Endothelial cell of umbilical vein (primary cell): ENCODE measurements around the gene NBL1. TPM values are rescaled to one million over a fixed set of nuclear protein-coding genes. Genes with fewer than 3 reads are reported as not detected.

Source experiments
- BruUV-seq: library from RNA; stranded (reverse); fragments of 400-500 nt; replicated peaks from 2 replicates; lab custom pipeline; 2021; lab: Mats Ljungman, UMichigan
- CTCF ChIA-PET: fragments of 300-600, 350-600 bp; sonication (Branson Sonifier 250); formaldehyde crosslinking; loops from one replicate; lab custom pipeline; 2021; ENCODE audit warnings: antibody characterized with exemption, inconsistent platforms; lab: Charles Lee
- POLR2A ChIA-PET: fragments of 300-600, 350-600 bp; sonication (Branson Sonifier 250); formaldehyde crosslinking; loops from one replicate; lab custom pipeline; 2021; ENCODE audit warnings: antibody characterized with exemption, inconsistent platforms; lab: Charles Lee
- DNase-seq: peaks from one replicate; pipeline ENCODE4 v3.0.0-alpha.2; 2011; ENCODE audit warnings: low read depth, low spot score
- FAIRE-seq: peaks from 2 replicates; lab custom pipeline; 2011; peaks lifted over from hg19 to GRCh38; lab: Jason Lieb, UNC
- H2AFZ ChIP-seq: 2 replicates; pipeline ENCODE4 v1.6.0; 2012; ENCODE audit warnings: low read depth, low read length, control low read depth, inconsistent platforms
- H3K27ac ChIP-seq: 2 replicates; pipeline ENCODE4 v1.5.1; 2011; ENCODE audit warnings: low read depth, mild to moderate bottlenecking, control low read depth, low read length, moderate library complexity; ENCODE audit not compliant: insufficient read depth
- H3K27me3 ChIP-seq, 2 experiments: 2 replicates each; pipeline versions ENCODE4 v1.6.0 to v1.6.1; 2011; ENCODE audit warnings: low read length in 2 of 2, mixed read lengths in 1 of 2; ENCODE audit not compliant: control insufficient read depth in 2 of 2, insufficient read depth in 2 of 2
- H3K36me3 ChIP-seq, 2 experiments: 2 replicates in 1 of 2; 3 replicates in 1 of 2; pipeline ENCODE4 v1.5.1; 2011; ENCODE audit warnings: low read length in 2 of 2, mild to moderate bottlenecking in 1 of 2, moderate library complexity in 1 of 2; ENCODE audit not compliant: control insufficient read depth in 2 of 2, insufficient read depth in 2 of 2; ENCODE audit errors: extremely low read depth in 1 of 2
- H3K4me1 ChIP-seq: 3 replicates; pipeline ENCODE4 v1.5.1; 2011; ENCODE audit warnings: mild to moderate bottlenecking, low read length; ENCODE audit not compliant: control insufficient read depth, insufficient read depth; ENCODE audit errors: extremely low read depth
- H3K4me2 ChIP-seq: 2 replicates; pipeline ENCODE4 v1.6.1; 2011; ENCODE audit warnings: low read length, control low read depth, mixed read lengths; ENCODE audit not compliant: insufficient read depth
- H3K4me3 ChIP-seq, 3 experiments: fragments of 200-600 bp in 1 of 3; sonication (generic), shearing (Covaris generic) in 1 of 3; replicated peaks in 1 of 3; 2 replicates each; pipeline ENCODE4 v1.5.1; 2011 to 2016; ENCODE audit warnings: control low read depth in 3 of 3, low read length in 3 of 3, mild to moderate bottlenecking in 2 of 3, inconsistent platforms in 1 of 3, low read depth in 1 of 3, moderate library complexity in 1 of 3; ENCODE audit not compliant: insufficient read depth in 1 of 3
- H3K79me2 ChIP-seq: 2 replicates; pipeline ENCODE4 v1.6.0; 2012; ENCODE audit warnings: low read length, inconsistent platforms; ENCODE audit not compliant: control insufficient read depth, insufficient read depth
- H3K9ac ChIP-seq: replicated peaks from 2 replicates; pipeline ENCODE3; 2011; ENCODE audit warnings: low read length, control low read depth; ENCODE audit not compliant: insufficient read depth; ENCODE audit errors: extremely low read depth
- H3K9me1 ChIP-seq: replicated peaks from 3 replicates; pipeline ENCODE4 v1.6.0; 2011; ENCODE audit warnings: mild to moderate bottlenecking, low read length; ENCODE audit not compliant: control insufficient read depth, insufficient read depth; ENCODE audit errors: extremely low read depth
- H3K9me3 ChIP-seq: replicated peaks from 2 replicates; pipeline ENCODE4 v1.5.1; 2012; ENCODE audit warnings: low read length, inconsistent platforms; ENCODE audit not compliant: control insufficient read depth, insufficient read depth
- H4K20me1 ChIP-seq: replicated peaks from 2 replicates; pipeline ENCODE3; 2011; ENCODE audit warnings: mild to moderate bottlenecking, low read length; ENCODE audit not compliant: control insufficient read depth, insufficient read depth; ENCODE audit errors: extremely low read depth
- EZH2 ChIP-seq: IDR thresholded peaks from 2 replicates; pipeline ENCODE4 v1.6.1; 2012; ENCODE audit warnings: borderline replicate concordance, low read depth, mild to moderate bottlenecking, moderate library complexity, low read length, inconsistent platforms; ENCODE audit not compliant: severe bottlenecking
- FOS ChIP-seq: IDR thresholded peaks from 2 replicates; pipeline ENCODE4 v1.6.1; 2011; ENCODE audit warnings: mild to moderate bottlenecking, low read length, moderate library complexity, borderline replicate concordance; ENCODE audit not compliant: insufficient read depth
- GATA2 ChIP-seq: IDR thresholded peaks from 2 replicates; pipeline ENCODE4 v1.7.0; 2011; ENCODE audit warnings: low read depth, mild to moderate bottlenecking, moderate library complexity, mixed read lengths, low read length; ENCODE audit not compliant: insufficient read length, insufficient read depth
- JUN ChIP-seq: IDR thresholded peaks from 2 replicates; pipeline ENCODE4 v1.6.1; 2011; ENCODE audit warnings: borderline replicate concordance, low read depth; ENCODE audit not compliant: insufficient read length, insufficient read depth
- MYC ChIP-seq: IDR thresholded peaks from one replicate; pipeline ENCODE4 v1.6.1; 2011; ENCODE audit warnings: mild to moderate bottlenecking, low read depth, low read length
- POLR2A ChIP-seq: IDR thresholded peaks from 2 replicates; pipeline ENCODE4 v1.6.1; 2012; ENCODE audit warnings: low read depth, mild to moderate bottlenecking, control low read depth, low read length
- POLR2AphosphoS5 ChIP-seq: IDR thresholded peaks from 2 replicates; pipeline ENCODE4 v1.6.1; 2012; ENCODE audit warnings: low read depth, mild to moderate bottlenecking, control low read depth, low read length, moderate library complexity; ENCODE audit not compliant: insufficient read depth
- dilution Hi-C: fragments of 300-500 bp; cut with MboI; formaldehyde crosslinking; loops from one replicate; pipeline ENCODE4 v1.15.0; 2019; ENCODE audit warnings: low sequenced_read_pairs; ENCODE audit not compliant: extremely low pct_ligation_motif_present
- intact Hi-C: fragments of 100-400 bp; cut with micrococcal nuclease; formaldehyde crosslinking; loops from one replicate; pipeline ENCODE4 v1.10.0; 2022
- polyA plus RNA-seq, 4 experiments: library from polyadenylated mRNA; depleted of rRNA in 3 of 4; stranded (reverse) in 3 of 4; unstranded in 1 of 4; fragments of >200 nt; gene quantifications; 2 replicates each; pipeline versions ENCODE4 v1.2.1 to v1.2.3, GENCODE V29; 2011 to 2012; ENCODE audit warnings: missing spikeins in 1 of 4
- total RNA-seq: library from RNA; stranded (reverse); gene quantifications from 2 replicates; pipeline ENCODE4 v1.2.3, GENCODE V29; 2021
- TF ChIP-seq, protein P1 (sequence below): IDR thresholded peaks from 2 replicates; pipeline ENCODE4 v1.6.1; 2011; ENCODE audit not compliant: insufficient read depth, insufficient read length
- TF ChIP-seq, protein P2 (sequence below), 2 donors: IDR thresholded peaks; 1 replicate in 1 of 2; 2 replicates in 1 of 2; pipeline ENCODE4 v1.5.1; 2011; ENCODE audit warnings: low read length in 2 of 2, mild to moderate bottlenecking in 2 of 2, moderate library complexity in 2 of 2, control low read depth in 1 of 2, inconsistent platforms in 1 of 2, low read depth in 1 of 2; ENCODE audit not compliant: insufficient read depth in 1 of 2; ENCODE audit errors: extremely low read depth in 1 of 2

The NBL1 gene
- total and polyA plus RNA-seq, 2 donors (not counting 3 experiments of a cell fraction or from before 2014, with no cell fraction given) = 36.2 to 40.5 TPM

DNA sequence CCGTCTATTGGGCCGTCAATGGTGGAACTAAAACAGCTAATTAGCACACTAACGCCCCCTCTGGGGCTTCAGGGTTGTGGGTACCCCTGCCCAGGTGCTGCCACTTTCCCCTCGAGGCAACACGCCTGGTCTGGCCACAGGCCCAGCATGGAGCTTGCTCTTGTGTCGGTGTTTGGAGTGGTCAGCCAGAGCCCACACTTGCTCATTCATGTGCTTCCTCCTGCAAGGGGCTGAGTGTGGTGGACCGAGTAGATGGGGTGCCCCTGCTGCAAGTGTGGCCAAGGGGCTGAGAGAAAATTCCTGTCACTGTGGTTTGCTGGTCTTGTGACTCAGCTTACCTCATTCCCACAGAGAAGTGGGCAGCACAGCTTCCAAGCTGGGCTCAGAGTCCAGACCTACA is 46.2 kb downstream of the NBL1 start:
- H3K79me2 ChIP-seq = no peaks in the 10 kb centered on the region
- ChIA-PET POLR2A (no interaction called here), CTCF (interaction anchor here (1.5 to 10.5 kb wide), 2 partner anchors 8 to 15 kb away, joined by 3 to 53 read pairs; no protein-coding TSS in a partner anchor)
- no peak overlapping the region for H3K9ac ChIP-seq
- no peaks in the 10 kb centered on the region for H3K27me3 ChIP-seq
- FAIRE-seq (no peak), DNase-seq (no peak)
- no peak overlapping the region for H3K27ac ChIP-seq
- no peaks in the 10 kb centered on the region for H3K9me1 ChIP-seq
- H3K4me3 ChIP-seq = no peak overlapping the region
- H3K4me1 ChIP-seq = no peaks in the 10 kb centered on the region
- TF ChIP-seq, protein P1, sequence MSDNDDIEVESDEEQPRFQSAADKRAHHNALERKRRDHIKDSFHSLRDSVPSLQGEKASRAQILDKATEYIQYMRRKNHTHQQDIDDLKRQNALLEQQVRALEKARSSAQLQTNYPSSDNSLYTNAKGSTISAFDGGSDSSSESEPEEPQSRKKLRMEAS = no peak
- no peak for TF ChIP-seq EZH2
- no peak for TF ChIP-seq POLR2A
- TF ChIP-seq POLR2AphosphoS5 = no peak
- no peak for TF ChIP-seq FOS
- no peak for TF ChIP-seq JUN
- TF ChIP-seq MYC = no peak
- no peak for TF ChIP-seq GATA2
- TF ChIP-seq, protein P2, sequence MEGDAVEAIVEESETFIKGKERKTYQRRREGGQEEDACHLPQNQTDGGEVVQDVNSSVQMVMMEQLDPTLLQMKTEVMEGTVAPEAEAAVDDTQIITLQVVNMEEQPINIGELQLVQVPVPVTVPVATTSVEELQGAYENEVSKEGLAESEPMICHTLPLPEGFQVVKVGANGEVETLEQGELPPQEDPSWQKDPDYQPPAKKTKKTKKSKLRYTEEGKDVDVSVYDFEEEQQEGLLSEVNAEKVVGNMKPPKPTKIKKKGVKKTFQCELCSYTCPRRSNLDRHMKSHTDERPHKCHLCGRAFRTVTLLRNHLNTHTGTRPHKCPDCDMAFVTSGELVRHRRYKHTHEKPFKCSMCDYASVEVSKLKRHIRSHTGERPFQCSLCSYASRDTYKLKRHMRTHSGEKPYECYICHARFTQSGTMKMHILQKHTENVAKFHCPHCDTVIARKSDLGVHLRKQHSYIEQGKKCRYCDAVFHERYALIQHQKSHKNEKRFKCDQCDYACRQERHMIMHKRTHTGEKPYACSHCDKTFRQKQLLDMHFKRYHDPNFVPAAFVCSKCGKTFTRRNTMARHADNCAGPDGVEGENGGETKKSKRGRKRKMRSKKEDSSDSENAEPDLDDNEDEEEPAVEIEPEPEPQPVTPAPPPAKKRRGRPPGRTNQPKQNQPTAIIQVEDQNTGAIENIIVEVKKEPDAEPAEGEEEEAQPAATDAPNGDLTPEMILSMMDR (IDR thresholded peaks at IDR 0.05; ENCODE audit: extremely low read depth in 1 of 2, insufficient read depth in 1 of 2, low read depth in 1 of 2, low read length in 2 of 2) = no peak
- H2AFZ ChIP-seq = no peak overlapping the region
- no peaks in the 10 kb centered on the region for H4K20me1 ChIP-seq
- dilution Hi-C loops (no loop called here), intact Hi-C loops (no loop called here)
- no peak overlapping the region for H3K4me2 ChIP-seq
- no peaks in the 10 kb centered on the region for H3K9me3 ChIP-seq
- BruUV-seq = no TSS peak
- H3K36me3 ChIP-seq = no peaks in the 10 kb centered on the region
